Transverse colon (tissue), 4 donors: Measurements from ENCODE around the gene FILIP1L. TPM values are rescaled to one million over a fixed set of nuclear protein-coding genes. Genes with fewer than 3 reads are reported as not detected.
"Not testable (repeated sequence)": the region's sequence is repeated elsewhere in the genome, so short reads cannot be mapped to it uniquely, and the experiment has no call there.

Experiments used
- DNase-seq: peaks from one replicate; pipeline ENCODE4 v3.0.0-alpha.2; 2019
- H3K27ac ChIP-seq, 4 donors: fragments of 200-600 bp; sonication (generic); 2 replicates each; pipeline ENCODE4 v1.5.1; 2016 to 2018; ENCODE audit warnings: inconsistent platforms in 4 of 4
- H3K27me3 ChIP-seq: fragments of 200-600 bp; sonication (generic); 2 replicates; pipeline ENCODE4 v1.5.1; 2017; ENCODE audit warnings: inconsistent platforms
- H3K36me3 ChIP-seq, 4 donors: fragments of 200-600 bp; sonication (generic); 2 replicates each; pipeline ENCODE4 v1.5.1; 2017 to 2019; ENCODE audit warnings: inconsistent platforms in 4 of 4
- H3K4me1 ChIP-seq, 4 donors: fragments of 200-600 bp; sonication (generic); 2 replicates each; pipeline ENCODE4 v1.5.1; 2017 to 2020; ENCODE audit warnings: inconsistent platforms in 4 of 4
- H3K4me3 ChIP-seq, 4 donors: fragments of 200-600 bp; sonication (generic); 1 replicate in 1 of 4; 2 replicates in 3 of 4; pipeline versions ENCODE4 v1.5.1 to v1.6.1; 2017 to 2019; ENCODE audit warnings: inconsistent platforms in 4 of 4
- H3K9me3 ChIP-seq, 2 donors: fragments of 200-600 bp; sonication (generic); 2 replicates each; pipeline ENCODE4 v1.5.1; 2017 to 2019; ENCODE audit warnings: inconsistent platforms in 2 of 2
- CTCF ChIP-seq, 5 experiments: fragments of 200-600 bp in 3 of 5; fragments of 450-650 bp in 2 of 5; sonication (generic) in 3 of 5; IDR thresholded peaks; 1 replicate in 2 of 5; 2 replicates in 3 of 5; pipeline ENCODE4 v1.5.1; 2016 to 2017; ENCODE audit warnings: antibody characterized with exemption in 5 of 5, inconsistent platforms in 3 of 5, mild to moderate bottlenecking in 2 of 5, moderate library complexity in 1 of 5
- EP300 ChIP-seq: sonication (generic); formaldehyde crosslinking; IDR thresholded peaks from one replicate; pipeline ENCODE4 v1.6.1; 2017; ENCODE audit warnings: antibody characterized with exemption, low read depth
- POLR2A ChIP-seq: fragments of 450-650 bp; IDR thresholded peaks from one replicate; pipeline ENCODE4 v1.6.1; 2016; ENCODE audit warnings: antibody characterized with exemption, mild to moderate bottlenecking, moderate library complexity
- POLR2AphosphoS5 ChIP-seq, 3 donors: sonication (generic); formaldehyde crosslinking; IDR thresholded peaks; one replicate each; pipeline ENCODE4 v1.6.1; 2016; ENCODE audit warnings: antibody characterized with exemption in 3 of 3
- WGBS, 2 donors: methylation state at CpG; one replicate each; pipeline ENCODE4 v1.1.5; 2018; ENCODE audit warnings: low coverage in 1 of 2; 5-methylcytosine and 5-hydroxymethylcytosine counted together
- in situ Hi-C, 4 donors: fragments of 200-750 bp; cut with MboI; loops; one replicate each; pipeline versions ENCODE4 v1.15.0 to v1.15.1; 2017; ENCODE audit warnings: low sequenced_read_pairs in 3 of 4, low pct_ligation_motif_present in 1 of 4, low pct_unique_long_range_greater_than_20kb in 1 of 4
- intact Hi-C: fragments of 100-400 bp; cut with DNase I; formaldehyde crosslinking; loops from one replicate; pipeline ENCODE4 v1.15.1; 2023; ENCODE audit warnings: low total_unique reads
- total RNA-seq, 4 donors: library from RNA; depleted of rRNA; stranded (reverse); fragments of >200 nt; gene quantifications; one replicate each; pipeline ENCODE4 v1.1.0, GENCODE V29; 2016

FILIP1L gene
- total RNA-seq, 4 donors from 2014 or later, result 12.3 to 38.2 (median 26.9) TPM

- in situ Hi-C loops, result loop anchor here in 3 of 4 donors (25.0 kb wide), 2 partner anchors 219 to 744 kb away; no protein-coding TSS in a partner anchor
- peaks cover 13 to 41% (median 23%) of the 10 kb centered on the region in 4 donors for H3K4me1 ChIP-seq
Observed at GRCh38 chr3:99842826-99843589, 271.3 kb downstream of the FILIP1L start.

GRCh38 chr3:99841949-99842348 is 272.4 kb downstream of the FILIP1L start:
- H3K4me3 ChIP-seq, intact Hi-C loops: not testable (repeated sequence)
- WGBS, 2 donors, result 91% methylated on average over 4 of the region's 4 CpGs

More at GRCh38 chr3:99842826-99843589, 271.3 kb downstream of the FILIP1L start:
- no peak for DNase-seq
- Histone ChIP-seq H3K27me3 (no peaks in the 10 kb centered on the region), H3K36me3 (no peaks in the 10 kb centered on the region), H3K27ac (peak overlapping the region; percentile 65 to 85 (median 78)), H3K4me3 (no peak overlapping the region), H3K9me3 (no peaks in the 10 kb centered on the region)
- TF ChIP-seq EP300, result no peak
- TF ChIP-seq POLR2A, result no peak
- peak; percentile 63 to 88 (median 72) for TF ChIP-seq CTCF (IDR thresholded peaks at IDR 0.05)
- peak in 1 of 3 donors; percentile 19 for TF ChIP-seq POLR2AphosphoS5 (IDR thresholded peaks at IDR 0.05)
- intact Hi-C loops, result no loop called here
- WGBS, 2 donors, result 40 to 44% methylated on average over 2 of the region's 2 CpGs

GRCh38 chr3:99839613-99840012 is 274.7 kb downstream of the FILIP1L start:
- no peak overlapping the region for H3K27ac ChIP-seq
- H3K4me1 ChIP-seq, result peaks cover 7 to 35% (median 18%) of the 10 kb centered on the region in 4 donors
- WGBS, 2 donors, result 40 to 57% methylated on average over 1 of the region's 1 CpG
- DNase-seq, result no peak
- H3K36me3 ChIP-seq, result no peaks in the 10 kb centered on the region
- H3K4me3 ChIP-seq, result no peak overlapping the region
- no peak for TF ChIP-seq CTCF (IDR thresholded peaks at IDR 0.05)
- TF ChIP-seq POLR2AphosphoS5 (IDR thresholded peaks at IDR 0.05), result no peak
- no peak for TF ChIP-seq EP300
- TF ChIP-seq POLR2A, result no peak
- H3K9me3 ChIP-seq, result no peaks in the 10 kb centered on the region
- in situ Hi-C loops, result loop anchor here in 3 of 4 donors (5.0 to 25.0 kb wide), 3 partner anchors 223 to 748 kb away; no protein-coding TSS in a partner anchor
- intact Hi-C loops, result no loop called here
- no peaks in the 10 kb centered on the region for H3K27me3 ChIP-seq

More at GRCh38 chr3:99841949-99842348, 272.4 kb downstream of the FILIP1L start:
- in situ Hi-C loops, result loop anchor here in 3 of 4 donors (25.0 kb wide), 2 partner anchors 220 to 745 kb away; no protein-coding TSS in a partner anchor
- H3K4me1 ChIP-seq, result peaks cover 18 to 52% (median 22%) of the 10 kb centered on the region in 4 donors
- H3K9me3 ChIP-seq, H3K36me3 ChIP-seq, H3K27me3 ChIP-seq, H3K27ac ChIP-seq, DNase-seq: not testable (repeated sequence)

- Histone ChIP-seq H3K27ac (no peak overlapping the region), H3K27me3 (no peaks in the 10 kb centered on the region), H3K9me3 (no peaks in the 10 kb centered on the region), H3K4me3 (no peak overlapping the region), H3K36me3 (no peaks in the 10 kb centered on the region), H3K4me1 (peaks cover 0 to 26% (median 13%) of the 10 kb centered on the region in 4 donors)
- no peak for TF ChIP-seq CTCF (IDR thresholded peaks at IDR 0.05)
- TF ChIP-seq EP300, result no peak
- TF ChIP-seq POLR2AphosphoS5 (IDR thresholded peaks at IDR 0.05), result no peak
- TF ChIP-seq POLR2A, result no peak
- intact Hi-C loops, result no loop called here
- no peak for DNase-seq
- in situ Hi-C loops, result loop anchor here in 3 of 4 donors (5.0 to 25.0 kb wide), 3 partner anchors 224 to 749 kb away; no protein-coding TSS in a partner anchor
Observed at GRCh38 chr3:99838755-99839154, 275.5 kb downstream of the FILIP1L start.
